H9 (cell line): Measurements from ENCODE around the gene PXT1. TPM values are rescaled to one million over a fixed set of nuclear protein-coding genes. Genes with fewer than 3 reads are reported as not detected.

Source experiments
- DNase-seq: peaks from one replicate; pipeline ENCODE4 v3.0.0-alpha.2; 2017
- H2AFZ ChIP-seq: one replicate; pipeline ENCODE4 v1.6.1; 2013; ENCODE audit warnings: mild to moderate bottlenecking, low read length, control low read depth, moderate library complexity
- H2AK5ac ChIP-seq: 2 replicates; pipeline ENCODE4 v1.6.1; 2013; ENCODE audit warnings: low read length, control low read depth, mixed read lengths; ENCODE audit not compliant: insufficient read length
- H2BK120ac ChIP-seq: one replicate; pipeline ENCODE4 v1.6.1; 2013; ENCODE audit warnings: low read depth, mild to moderate bottlenecking, low read length, control low read depth, inconsistent platforms; ENCODE audit not compliant: poor library complexity, severe bottlenecking
- H2BK12ac ChIP-seq: 2 replicates; pipeline ENCODE4 v1.6.1; 2013; ENCODE audit warnings: low read length, control low read depth, mixed read lengths, low read depth; ENCODE audit not compliant: insufficient read length
- H2BK15ac ChIP-seq: 2 replicates; pipeline ENCODE4 v1.6.1; 2013; ENCODE audit warnings: low read depth, low read length, control low read depth
- H2BK20ac ChIP-seq: one replicate; pipeline ENCODE4 v1.6.1; 2013; ENCODE audit warnings: low read depth, mild to moderate bottlenecking, low read length, control low read depth, inconsistent platforms; ENCODE audit not compliant: poor library complexity, severe bottlenecking
- H2BK5ac ChIP-seq: 2 replicates; pipeline ENCODE4 v1.6.1; 2013; ENCODE audit warnings: low read length, control low read depth, mixed read lengths; ENCODE audit not compliant: insufficient read length
- H3K14ac ChIP-seq: 2 replicates; pipeline ENCODE4 v1.6.1; 2013; ENCODE audit warnings: low read length, control low read depth; ENCODE audit not compliant: insufficient read depth
- H3K18ac ChIP-seq: 2 replicates; pipeline ENCODE4 v1.6.1; 2013; ENCODE audit warnings: low read depth, mild to moderate bottlenecking, mixed read lengths, low read length, control low read depth; ENCODE audit not compliant: insufficient read length
- H3K23ac ChIP-seq: 2 replicates; pipeline ENCODE4 v1.6.1; 2013; ENCODE audit warnings: low read length, control low read depth, mixed read lengths, low read depth; ENCODE audit not compliant: insufficient read length
- H3K23me2 ChIP-seq: 2 replicates; pipeline ENCODE4 v1.6.1; 2013; ENCODE audit warnings: low read depth, mild to moderate bottlenecking, mixed read lengths, low read length, control low read depth; ENCODE audit not compliant: insufficient read length, poor library complexity, severe bottlenecking
- H3K27ac ChIP-seq: 2 replicates; pipeline ENCODE4 v1.5.1; 2013; ENCODE audit warnings: low read length, control low read depth, mixed read lengths, low read depth; ENCODE audit not compliant: insufficient read length
- H3K27me3 ChIP-seq: 2 replicates; pipeline ENCODE4 v1.6.1; 2013; ENCODE audit warnings: low read length, control low read depth, inconsistent platforms; ENCODE audit not compliant: insufficient read depth
- H3K4ac ChIP-seq: 2 replicates; pipeline ENCODE4 v1.6.1; 2013; ENCODE audit warnings: low read depth, mild to moderate bottlenecking, control low read depth, inconsistent platforms, low read length, moderate library complexity
- H3K4me1 ChIP-seq: 2 replicates; pipeline ENCODE4 v1.6.1; 2013; ENCODE audit warnings: low read length, control low read depth, inconsistent platforms; ENCODE audit not compliant: insufficient read depth
- H3K4me2 ChIP-seq: 2 replicates; pipeline ENCODE4 v1.6.1; 2013; ENCODE audit warnings: low read length, control low read depth, mixed read lengths; ENCODE audit not compliant: insufficient read length, insufficient read depth
- H3K56ac ChIP-seq: 2 replicates; pipeline ENCODE4 v1.6.1; 2013; ENCODE audit warnings: low read depth, mild to moderate bottlenecking, mixed read lengths, low read length, control low read depth; ENCODE audit not compliant: insufficient read length
- H3K79me1 ChIP-seq: 2 replicates; pipeline ENCODE4 v1.6.1; 2013; ENCODE audit warnings: low read depth, mild to moderate bottlenecking, moderate library complexity, low read length, control low read depth, inconsistent platforms; ENCODE audit not compliant: insufficient read depth, poor library complexity, severe bottlenecking
- H3K79me2 ChIP-seq: 2 replicates; pipeline ENCODE4 v1.6.1; 2013; ENCODE audit warnings: low read length, control low read depth, inconsistent platforms; ENCODE audit not compliant: insufficient read depth
- H3K9ac ChIP-seq: 2 replicates; pipeline ENCODE4 v1.6.1; 2013; ENCODE audit warnings: low read length, control low read depth, mixed read lengths; ENCODE audit not compliant: insufficient read length; ENCODE audit errors: extremely low read depth
- H3K9me3 ChIP-seq: one replicate; pipeline ENCODE4 v1.6.1; 2013; ENCODE audit warnings: low read depth, low read length, inconsistent platforms; ENCODE audit not compliant: control insufficient read depth
- H3T11ph ChIP-seq: one replicate; pipeline ENCODE4 v1.6.1; 2013; ENCODE audit warnings: mild to moderate bottlenecking, low read length, control low read depth, inconsistent platforms
- H4K20me1 ChIP-seq: one replicate; pipeline ENCODE4 v1.6.1; 2013; ENCODE audit not compliant: control insufficient read depth, insufficient read length, insufficient read depth
- H4K5ac ChIP-seq: 2 replicates; pipeline ENCODE4 v1.6.1; 2013; ENCODE audit warnings: low read depth, mild to moderate bottlenecking, mixed read lengths, low read length, control low read depth; ENCODE audit not compliant: insufficient read length
- H4K8ac ChIP-seq: replicated peaks from 2 replicates; pipeline ENCODE4 v1.6.1; 2013; ENCODE audit warnings: low read length, control low read depth, mixed read lengths, low read depth; ENCODE audit not compliant: insufficient read length
- H4K91ac ChIP-seq: 2 replicates; pipeline ENCODE4 v1.6.1; 2013; ENCODE audit warnings: low read depth, mild to moderate bottlenecking, moderate library complexity, mixed read lengths, low read length, control low read depth; ENCODE audit not compliant: insufficient read length
- H3K27ac Mint-ChIP-seq, 3 experiments: 2 replicates in 2 of 3; 3 replicates in 1 of 3; pipeline ENCODE4 v1.8.0; 2020 to 2021; ENCODE audit warnings: mixed read lengths in 3 of 3, mild to moderate bottlenecking in 1 of 3, moderate library complexity in 1 of 3
- H3K27me3 Mint-ChIP-seq: 2 replicates; pipeline ENCODE4 v1.8.0; 2021; ENCODE audit warnings: low read depth, mild to moderate bottlenecking, moderate library complexity, mixed read lengths
- H3K36me3 Mint-ChIP-seq, 3 experiments: 2 replicates in 2 of 3; 3 replicates in 1 of 3; pipeline ENCODE4 v1.8.0; 2020 to 2021; ENCODE audit warnings: low read depth in 3 of 3, mixed read lengths in 3 of 3; ENCODE audit not compliant: insufficient read depth in 1 of 3
- H3K4me1 Mint-ChIP-seq, 2 experiments: 2 replicates each; pipeline ENCODE4 v1.8.0; 2020; ENCODE audit warnings: mixed read lengths in 2 of 2
- H3K4me3 Mint-ChIP-seq, 2 experiments: 2 replicates in 1 of 2; 3 replicates in 1 of 2; pipeline ENCODE4 v1.8.0; 2020 to 2021; ENCODE audit warnings: mild to moderate bottlenecking in 2 of 2, mixed read lengths in 2 of 2, moderate library complexity in 1 of 2
- H3K9me3 Mint-ChIP-seq, 2 experiments: 2 replicates in 1 of 2; 3 replicates in 1 of 2; pipeline ENCODE4 v1.8.0; 2020; ENCODE audit warnings: mild to moderate bottlenecking in 2 of 2, mixed read lengths in 2 of 2, moderate library complexity in 1 of 2
- WGBS: extraction: QIAGEN DNeasy Blood & Tissue Kit; methylation state at CpG from one replicate; pipeline ENCODE4 v1.1.7; 2013; ENCODE audit warnings: missing lambda C conversion rate, low lambda C conversion rate, mixed read lengths; ENCODE audit not compliant: insufficient read length; ENCODE audit errors: extremely low coverage; 5-methylcytosine and 5-hydroxymethylcytosine counted together
- total RNA-seq: library from RNA; stranded (reverse); gene quantifications from 2 replicates; pipeline ENCODE4 v1.2.1, GENCODE V29; 2021
- TF ChIP-seq, protein P1 (sequence below): fragments of 200-600 bp; sonication (generic); conservative IDR thresholded peaks from 3 replicates; pipeline ENCODE4 v1.8.0; 2021; ENCODE audit warnings: antibody characterized with exemption, mild to moderate bottlenecking

PXT1 gene
- total RNA-seq, 1 experiment from 2014 or later = not detected

DNA sequence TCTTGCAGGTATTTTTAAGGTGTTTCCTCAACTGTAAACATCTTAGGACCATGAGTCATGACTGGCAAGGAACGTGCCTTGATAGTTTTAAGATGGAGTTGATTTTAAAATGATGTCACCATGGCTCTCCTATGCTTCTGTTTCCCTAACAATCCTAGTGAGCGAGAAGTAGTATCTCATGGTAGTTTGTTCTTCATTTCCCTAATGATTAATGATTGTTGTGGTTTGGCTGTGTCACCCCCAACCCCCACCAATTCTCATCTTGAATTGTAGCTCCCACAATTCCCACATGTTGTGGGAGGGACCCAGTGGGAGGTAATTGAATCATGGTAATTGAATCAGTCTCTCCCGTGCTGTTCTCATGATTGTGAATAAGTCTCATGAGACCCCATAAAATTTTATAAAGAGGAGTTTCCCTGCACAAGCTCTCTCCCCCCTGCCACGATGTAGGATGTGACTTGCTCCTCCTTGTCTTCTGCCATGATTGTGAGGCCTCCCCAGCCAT, 89.2 kb downstream of the PXT1 start:
- no peak overlapping the region for H3K9ac ChIP-seq
- peaks cover 4% of the 10 kb centered on the region for H3K27me3 Mint-ChIP-seq
- TF ChIP-seq, protein P1, sequence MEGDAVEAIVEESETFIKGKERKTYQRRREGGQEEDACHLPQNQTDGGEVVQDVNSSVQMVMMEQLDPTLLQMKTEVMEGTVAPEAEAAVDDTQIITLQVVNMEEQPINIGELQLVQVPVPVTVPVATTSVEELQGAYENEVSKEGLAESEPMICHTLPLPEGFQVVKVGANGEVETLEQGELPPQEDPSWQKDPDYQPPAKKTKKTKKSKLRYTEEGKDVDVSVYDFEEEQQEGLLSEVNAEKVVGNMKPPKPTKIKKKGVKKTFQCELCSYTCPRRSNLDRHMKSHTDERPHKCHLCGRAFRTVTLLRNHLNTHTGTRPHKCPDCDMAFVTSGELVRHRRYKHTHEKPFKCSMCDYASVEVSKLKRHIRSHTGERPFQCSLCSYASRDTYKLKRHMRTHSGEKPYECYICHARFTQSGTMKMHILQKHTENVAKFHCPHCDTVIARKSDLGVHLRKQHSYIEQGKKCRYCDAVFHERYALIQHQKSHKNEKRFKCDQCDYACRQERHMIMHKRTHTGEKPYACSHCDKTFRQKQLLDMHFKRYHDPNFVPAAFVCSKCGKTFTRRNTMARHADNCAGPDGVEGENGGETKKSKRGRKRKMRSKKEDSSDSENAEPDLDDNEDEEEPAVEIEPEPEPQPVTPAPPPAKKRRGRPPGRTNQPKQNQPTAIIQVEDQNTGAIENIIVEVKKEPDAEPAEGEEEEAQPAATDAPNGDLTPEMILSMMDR = no peak
- no peak overlapping the region for H3K27ac Mint-ChIP-seq
- no CpG with 5 or more reads among the region's 4 CpGs for WGBS
- no peaks in the 10 kb centered on the region for H3K23me2 ChIP-seq
- no peaks in the 10 kb centered on the region for H3K4me1 Mint-ChIP-seq
- no peak overlapping the region for H3K23ac ChIP-seq
- H3K36me3 Mint-ChIP-seq = peaks cover 0 to 2% (median 0%) of the 10 kb centered on the region in 3 experiments; a peak in 2 of 7 replicates
- peaks cover 2 to 3% of the 10 kb centered on the region in 2 experiments; a peak in 2 of 5 replicates for H3K9me3 Mint-ChIP-seq
- H3K27ac ChIP-seq = no peak overlapping the region
- no peak overlapping the region for H3T11ph ChIP-seq
- no peak overlapping the region for H4K91ac ChIP-seq
- H3K14ac ChIP-seq = no peak overlapping the region
- H3K4me3 Mint-ChIP-seq = no peak overlapping the region
- no peak overlapping the region for H2AFZ ChIP-seq
- H2AK5ac ChIP-seq = no peak overlapping the region
- no peaks in the 10 kb centered on the region for H3K9me3 ChIP-seq
- H3K27me3 ChIP-seq = no peaks in the 10 kb centered on the region
- H3K4me1 ChIP-seq = no peaks in the 10 kb centered on the region
- no peak overlapping the region for H2BK12ac ChIP-seq
- H2BK5ac ChIP-seq = no peak overlapping the region
- no peak for DNase-seq
- H3K4ac ChIP-seq = no peak overlapping the region
- H2BK15ac ChIP-seq = no peak overlapping the region
- H3K79me1 ChIP-seq = no peaks in the 10 kb centered on the region
- no peak overlapping the region for H2BK120ac ChIP-seq
- H3K56ac ChIP-seq = no peak overlapping the region
- no peak overlapping the region for H4K8ac ChIP-seq
- H3K4me2 ChIP-seq = no peak overlapping the region
- no peaks in the 10 kb centered on the region for H4K20me1 ChIP-seq
- no peak overlapping the region for H3K18ac ChIP-seq
- no peak overlapping the region for H4K5ac ChIP-seq
- H3K79me2 ChIP-seq = no peaks in the 10 kb centered on the region
- no peak overlapping the region for H2BK20ac ChIP-seq
